A673 (cell line): ENCODE results near the gene SH3RF3. TPM values are rescaled to one million over a fixed set of nuclear protein-coding genes. Genes with fewer than 3 reads are reported as not detected.

Experiments used
- BruUV-seq: library from RNA; stranded (reverse); fragments of 400-500 nt; replicated peaks from 2 replicates; lab custom pipeline; 2021; lab: Mats Ljungman, UMichigan
- CTCF ChIA-PET: fragments of 300-600 bp; sonication (Branson Sonifier 250); formaldehyde crosslinking; loops from one replicate; lab custom pipeline; 2022; ENCODE audit warnings: antibody characterized with exemption; lab: Charles Lee
- POLR2A ChIA-PET: fragments of 300-600 bp; sonication (Branson Sonifier 250); formaldehyde crosslinking; loops from one replicate; lab custom pipeline; 2022; ENCODE audit warnings: antibody characterized with exemption; ENCODE audit not compliant: low non-redundant PET; lab: Charles Lee
- DNase-seq: peaks from one replicate; pipeline ENCODE4 v3.0.0-alpha.2; 2015; ENCODE audit warnings: low spot score
- H3K27ac ChIP-seq: fragments of 200-600 bp; sonication (generic); 2 replicates; pipeline ENCODE4 v1.5.1; 2016; ENCODE audit warnings: mixed run types, low read depth, mild to moderate bottlenecking, mixed read lengths, antibody characterized with exemption, low read length; ENCODE audit not compliant: poor library complexity, severe bottlenecking
- H3K27me3 ChIP-seq: fragments of 200-600 bp; sonication (generic); replicated peaks from 2 replicates; pipeline ENCODE4 v1.6.1; 2017; ENCODE audit warnings: mixed run types, low read depth, mild to moderate bottlenecking, mixed read lengths, antibody characterized with exemption, low read length; ENCODE audit not compliant: insufficient read depth, poor library complexity
- H3K36me3 ChIP-seq: fragments of 200-600 bp; sonication (generic); 2 replicates; pipeline ENCODE4 v1.6.1; 2016; ENCODE audit warnings: mixed run types, mild to moderate bottlenecking, mixed read lengths, antibody characterized with exemption, low read length; ENCODE audit not compliant: insufficient read depth, poor library complexity, severe bottlenecking
- H3K4me1 ChIP-seq: fragments of 200-600 bp; sonication (generic); 2 replicates; pipeline ENCODE4 v1.6.1; 2017; ENCODE audit warnings: mixed run types, mild to moderate bottlenecking, mixed read lengths, antibody characterized with exemption, low read length; ENCODE audit not compliant: insufficient read depth, poor library complexity, severe bottlenecking
- H3K4me3 ChIP-seq: fragments of 200-600 bp; sonication (generic); 2 replicates; pipeline ENCODE4 v1.5.1; 2016; ENCODE audit warnings: low read depth, mixed run types, mild to moderate bottlenecking, mixed read lengths, low read length; ENCODE audit not compliant: poor library complexity, severe bottlenecking
- H3K9me3 ChIP-seq: fragments of 200-600 bp; sonication (generic); 2 replicates; pipeline ENCODE4 v1.6.1; 2016; ENCODE audit warnings: mixed run types, low read depth, mild to moderate bottlenecking, mixed read lengths, antibody characterized with exemption, low read length; ENCODE audit not compliant: poor library complexity, severe bottlenecking
- EZH2 ChIP-seq: fragments of 200-600 bp; sonication (generic); IDR thresholded peaks from 2 replicates; pipeline ENCODE4 v1.6.1; 2017; ENCODE audit warnings: borderline replicate concordance, low read depth, mild to moderate bottlenecking, mixed read lengths, antibody characterized with exemption, low read length; ENCODE audit not compliant: poor library complexity, severe bottlenecking
- intact Hi-C: fragments of 100-400 bp; cut with micrococcal nuclease; formaldehyde crosslinking; loops from one replicate; pipeline ENCODE4 v1.10.0; 2022; ENCODE audit not compliant: unreplicated experiment
- total RNA-seq: library from RNA; stranded (reverse); gene quantifications from 2 replicates; pipeline ENCODE4 v1.2.3, GENCODE V29; 2021
- TF ChIP-seq, protein P1 (sequence below): fragments of 300-800, 200-600 bp; sonication (generic); conservative IDR thresholded peaks from 2 replicates; pipeline ENCODE4 v1.5.1; 2017; ENCODE audit warnings: low read depth, mild to moderate bottlenecking, antibody characterized with exemption, low read length, moderate library complexity, mixed read lengths

Gene SH3RF3
- total RNA-seq, 1 experiment from 2014 or later: 0.15 TPM

DNA sequence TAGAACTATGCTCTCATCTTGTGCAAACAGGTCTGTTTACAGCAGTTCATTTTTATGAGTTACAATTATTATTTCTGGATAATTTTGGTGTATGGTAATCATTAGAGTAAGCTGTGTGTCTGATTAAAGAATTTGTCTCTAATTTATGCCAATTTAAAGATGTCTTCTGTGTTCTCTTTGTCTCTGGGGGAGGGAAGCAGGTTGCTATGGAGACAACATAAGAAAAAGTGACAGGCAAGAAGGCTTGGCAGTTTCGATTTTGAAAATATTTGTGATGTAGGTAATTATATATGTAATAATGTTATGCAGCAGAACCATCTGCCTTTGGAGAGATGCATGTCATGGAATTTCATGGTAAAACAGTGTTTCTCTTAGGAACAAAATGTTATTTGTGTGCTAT, 78.2 kb downstream of the SH3RF3 start:
- H3K27me3 ChIP-seq: no peaks in the 10 kb centered on the region
- TF ChIP-seq, protein P1, sequence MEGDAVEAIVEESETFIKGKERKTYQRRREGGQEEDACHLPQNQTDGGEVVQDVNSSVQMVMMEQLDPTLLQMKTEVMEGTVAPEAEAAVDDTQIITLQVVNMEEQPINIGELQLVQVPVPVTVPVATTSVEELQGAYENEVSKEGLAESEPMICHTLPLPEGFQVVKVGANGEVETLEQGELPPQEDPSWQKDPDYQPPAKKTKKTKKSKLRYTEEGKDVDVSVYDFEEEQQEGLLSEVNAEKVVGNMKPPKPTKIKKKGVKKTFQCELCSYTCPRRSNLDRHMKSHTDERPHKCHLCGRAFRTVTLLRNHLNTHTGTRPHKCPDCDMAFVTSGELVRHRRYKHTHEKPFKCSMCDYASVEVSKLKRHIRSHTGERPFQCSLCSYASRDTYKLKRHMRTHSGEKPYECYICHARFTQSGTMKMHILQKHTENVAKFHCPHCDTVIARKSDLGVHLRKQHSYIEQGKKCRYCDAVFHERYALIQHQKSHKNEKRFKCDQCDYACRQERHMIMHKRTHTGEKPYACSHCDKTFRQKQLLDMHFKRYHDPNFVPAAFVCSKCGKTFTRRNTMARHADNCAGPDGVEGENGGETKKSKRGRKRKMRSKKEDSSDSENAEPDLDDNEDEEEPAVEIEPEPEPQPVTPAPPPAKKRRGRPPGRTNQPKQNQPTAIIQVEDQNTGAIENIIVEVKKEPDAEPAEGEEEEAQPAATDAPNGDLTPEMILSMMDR: no peak
- no peak for TF ChIP-seq EZH2
- ChIA-PET POLR2A (no interaction called here), CTCF (no interaction called here)
- H3K27ac ChIP-seq: no peak overlapping the region
- no TSS peak for BruUV-seq
- no peaks in the 10 kb centered on the region for H3K9me3 ChIP-seq
- H3K4me1 ChIP-seq: no peaks in the 10 kb centered on the region
- no peak overlapping the region for H3K4me3 ChIP-seq
- no peak for DNase-seq
- no peaks in the 10 kb centered on the region for H3K36me3 ChIP-seq
- intact Hi-C loops: no loop called here

DNA sequence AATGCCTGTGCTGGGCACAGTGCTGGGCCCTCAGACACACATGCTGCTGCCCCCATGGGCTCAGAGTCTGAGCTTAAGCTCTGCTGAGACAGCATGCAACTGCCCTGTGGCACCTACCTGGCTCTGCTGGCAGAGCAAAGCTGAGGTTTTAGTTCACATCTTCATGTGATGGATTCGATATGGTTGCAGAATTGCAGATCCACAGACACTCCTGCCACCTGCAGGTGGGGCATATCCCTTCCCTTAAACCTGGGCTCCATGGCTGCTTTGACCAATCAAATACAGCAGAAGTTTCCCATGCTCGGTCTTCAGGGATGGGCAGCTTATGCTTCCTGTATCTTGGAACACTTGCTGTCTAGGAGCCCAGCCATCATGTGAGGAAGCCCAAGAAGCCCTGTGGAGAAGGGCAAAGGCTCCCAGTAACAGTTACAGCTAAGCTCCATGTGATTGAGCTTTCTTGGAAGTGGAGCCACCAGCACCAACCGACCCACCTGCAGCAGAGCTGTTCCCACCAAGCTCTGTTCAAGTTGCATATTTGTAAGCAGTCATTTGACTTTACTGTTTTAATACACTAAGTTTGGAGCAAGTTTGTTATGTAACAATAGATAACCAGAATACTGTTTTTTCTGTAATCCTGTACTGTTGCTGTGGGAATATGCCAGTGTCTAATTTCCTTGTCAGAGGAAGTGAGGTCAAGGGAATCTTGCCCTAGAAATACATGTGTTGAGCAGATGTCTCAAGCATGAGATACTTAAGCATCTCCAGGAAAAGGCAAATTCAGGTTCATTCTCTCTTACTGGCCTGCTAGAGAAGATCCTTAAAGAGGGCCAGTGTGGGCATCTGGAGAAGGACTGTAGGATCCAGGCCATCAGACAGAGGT, 79.3 kb downstream of the SH3RF3 start:
- H3K4me1 ChIP-seq: no peaks in the 10 kb centered on the region
- no peak for DNase-seq

DNA sequence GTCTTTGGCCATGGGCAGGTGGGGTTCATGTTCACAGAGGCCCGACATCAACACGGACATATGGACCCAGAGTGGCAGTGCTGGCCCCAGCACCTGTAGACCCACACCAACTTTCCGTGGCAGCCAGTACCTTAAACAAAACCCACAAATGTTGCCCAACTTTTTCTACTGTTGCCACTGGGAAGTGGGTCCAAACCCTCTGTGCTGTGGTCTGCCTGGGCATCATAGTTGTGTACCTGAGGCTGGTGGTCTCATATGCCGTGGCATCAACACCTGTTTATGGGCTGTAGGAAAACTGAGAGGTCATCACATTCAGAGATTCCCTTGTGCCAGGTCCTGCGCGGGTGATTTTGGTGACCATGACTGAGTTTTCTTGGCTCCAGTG, 79.9 kb downstream of the SH3RF3 start:
- intact Hi-C loops: no loop called here
- Histone ChIP-seq H3K9me3 (no peaks in the 10 kb centered on the region), H3K36me3 (no peaks in the 10 kb centered on the region), H3K27me3 (no peaks in the 10 kb centered on the region), H3K4me1 (no peaks in the 10 kb centered on the region), H3K27ac (no peak overlapping the region), H3K4me3 (no peak overlapping the region)
- ChIA-PET CTCF (no interaction called here), POLR2A (no interaction called here)
- TF ChIP-seq, protein P1: no peak
- TF ChIP-seq EZH2: no peak
- BruUV-seq: no TSS peak
- no peak for DNase-seq

More for the DNA sequence above, 79.3 kb downstream of the SH3RF3 start:
- CTCF ChIA-PET: no interaction called here
- intact Hi-C loops: no loop called here
- H3K27me3 ChIP-seq: no peaks in the 10 kb centered on the region
- POLR2A ChIA-PET: no interaction called here
- no peaks in the 10 kb centered on the region for H3K9me3 ChIP-seq
- no peaks in the 10 kb centered on the region for H3K36me3 ChIP-seq
- H3K4me3 ChIP-seq: no peak overlapping the region
- no peak for TF ChIP-seq EZH2
- TF ChIP-seq, protein P1: 0 out of 2 replicates have a peak, but pooled peaks have one; percentile 11
- H3K27ac ChIP-seq: no peak overlapping the region
- BruUV-seq: no TSS peak
